Fibroblast of lung (primary cell): ENCODE data around the gene ATP9B.

Source experiments
- CTCF ChIP-seq, 2 donors: IDR thresholded peaks in 1 of 2; conservative IDR thresholded peaks in 1 of 2; 1 replicate in 1 of 2; 2 replicates in 1 of 2; pipeline ENCODE4 v1.5.1; 2011 to 2012; ENCODE audit warnings: low read length in 2 of 2, control low read depth in 1 of 2, inconsistent platforms in 1 of 2, low read depth in 1 of 2, mild to moderate bottlenecking in 1 of 2
- EZH2 ChIP-seq: IDR thresholded peaks from 2 replicates; pipeline ENCODE4 v1.5.1; 2012; ENCODE audit warnings: low read length, control low read depth, mild to moderate bottlenecking; ENCODE audit errors: missing control alignments

GRCh38 chr18:79388043-79388442 is 318.8 kb downstream of the ATP9B start:
- no peak for TF ChIP-seq EZH2
- no peak for TF ChIP-seq CTCF (conservative IDR thresholded peaks at IDR 0.05 in 1 of 2, IDR thresholded peaks at IDR 0.05 in 1 of 2; ENCODE audit: low read depth in 1 of 2, low read length in 2 of 2)
